ENCODE data around the gene BRWD1.

DNA sequence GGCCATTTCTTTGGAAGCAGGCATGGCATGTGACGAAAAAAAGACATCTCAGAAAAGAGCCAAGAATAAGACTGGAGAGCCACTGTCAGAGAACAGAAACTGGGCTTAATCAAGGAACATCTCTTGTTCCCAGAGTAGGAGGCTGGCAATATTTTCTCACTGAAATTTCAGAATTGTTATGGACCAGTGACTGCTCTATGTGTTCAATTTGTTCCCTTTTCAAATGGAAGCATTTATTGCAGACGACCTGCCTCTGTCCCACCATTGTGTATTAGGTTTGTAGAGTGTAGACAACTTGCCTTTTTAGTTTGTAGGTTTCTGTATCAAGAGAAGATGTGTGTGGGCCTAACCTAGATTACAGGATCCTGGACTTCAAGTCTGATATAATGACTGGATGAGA lies 148.9 kb downstream of the BRWD1 start:
- TF ChIP-seq, protein P1, sequence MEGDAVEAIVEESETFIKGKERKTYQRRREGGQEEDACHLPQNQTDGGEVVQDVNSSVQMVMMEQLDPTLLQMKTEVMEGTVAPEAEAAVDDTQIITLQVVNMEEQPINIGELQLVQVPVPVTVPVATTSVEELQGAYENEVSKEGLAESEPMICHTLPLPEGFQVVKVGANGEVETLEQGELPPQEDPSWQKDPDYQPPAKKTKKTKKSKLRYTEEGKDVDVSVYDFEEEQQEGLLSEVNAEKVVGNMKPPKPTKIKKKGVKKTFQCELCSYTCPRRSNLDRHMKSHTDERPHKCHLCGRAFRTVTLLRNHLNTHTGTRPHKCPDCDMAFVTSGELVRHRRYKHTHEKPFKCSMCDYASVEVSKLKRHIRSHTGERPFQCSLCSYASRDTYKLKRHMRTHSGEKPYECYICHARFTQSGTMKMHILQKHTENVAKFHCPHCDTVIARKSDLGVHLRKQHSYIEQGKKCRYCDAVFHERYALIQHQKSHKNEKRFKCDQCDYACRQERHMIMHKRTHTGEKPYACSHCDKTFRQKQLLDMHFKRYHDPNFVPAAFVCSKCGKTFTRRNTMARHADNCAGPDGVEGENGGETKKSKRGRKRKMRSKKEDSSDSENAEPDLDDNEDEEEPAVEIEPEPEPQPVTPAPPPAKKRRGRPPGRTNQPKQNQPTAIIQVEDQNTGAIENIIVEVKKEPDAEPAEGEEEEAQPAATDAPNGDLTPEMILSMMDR (IDR thresholded peaks at IDR 0.05): no peak
- no peak for TF ChIP-seq SMC3 (IDR thresholded peaks at IDR 0.05)
- TF ChIP-seq RFX5 (IDR thresholded peaks at IDR 0.05): no peak
- TF ChIP-seq NFE2L2 (conservative IDR thresholded peaks at IDR 0.05; ENCODE audit: low read length): no peak
- TF ChIP-seq ZFP36 (IDR thresholded peaks at IDR 0.05; ENCODE audit: borderline replicate concordance, partially characterized antibody): no peak

Data from A549 (cell line).